Upper lobe of right lung (tissue), 1 donor: ENCODE measurements around the gene EVI5. TPM values are rescaled to one million over a fixed set of nuclear protein-coding genes. Genes with fewer than 3 reads are reported as not detected.
"Not testable (repeated sequence)": the region's sequence is repeated elsewhere in the genome, so short reads cannot be mapped to it uniquely, and the experiment has no call there.

Experiments used
- ATAC-seq: fragments of 200-7000 bp; cut with Tn5 transposase; one replicate; pipeline ENCODE4 v1.9.1; 2020; ENCODE audit warnings: mild to moderate bottlenecking, moderate library complexity
- DNase-seq: peaks from one replicate; pipeline ENCODE4 v3.0.0-alpha.2; 2020
- H3K27ac ChIP-seq: fragments of 200-600 bp; one replicate; pipeline ENCODE4 v1.8.0; 2022
- H3K27me3 ChIP-seq: fragments of 200-600 bp; one replicate; pipeline ENCODE4 v1.8.0; 2022; ENCODE audit warnings: mild to moderate bottlenecking
- H3K36me3 ChIP-seq: fragments of 200-600 bp; one replicate; pipeline ENCODE4 v1.8.0; 2022
- H3K4me1 ChIP-seq: fragments of 200-600 bp; one replicate; pipeline ENCODE4 v1.8.0; 2022
- H3K4me3 ChIP-seq: fragments of 200-600 bp; one replicate; pipeline ENCODE4 v1.8.0; 2022; ENCODE audit warnings: mild to moderate bottlenecking
- H3K9me3 ChIP-seq: fragments of 200-600 bp; one replicate; pipeline ENCODE4 v1.8.0; 2022
- intact Hi-C: fragments of 100-400 bp; cut with DNase I; formaldehyde crosslinking; loops from one replicate; pipeline ENCODE4 v1.11.0; 2022
- total RNA-seq: library from RNA; stranded (reverse); fragmentation: NEBNext Ultra II Directional; extraction: Animal tissue kit (Norgen Biotek cat#: 25700); gene quantifications from one replicate; pipeline ENCODE4 v1.2.1, GENCODE V29; 2021
- TF ChIP-seq, protein P1 (sequence below): fragments of 200-600 bp; IDR thresholded peaks from one replicate; pipeline ENCODE4 v1.8.0; 2022; ENCODE audit warnings: antibody characterized with exemption
- donor health status: DM: no; HTN: yes; CAD: no; lungs with severe emphysema.

EVI5 gene
- total RNA-seq, 1 donor from 2014 or later: 43.7 TPM

DNA sequence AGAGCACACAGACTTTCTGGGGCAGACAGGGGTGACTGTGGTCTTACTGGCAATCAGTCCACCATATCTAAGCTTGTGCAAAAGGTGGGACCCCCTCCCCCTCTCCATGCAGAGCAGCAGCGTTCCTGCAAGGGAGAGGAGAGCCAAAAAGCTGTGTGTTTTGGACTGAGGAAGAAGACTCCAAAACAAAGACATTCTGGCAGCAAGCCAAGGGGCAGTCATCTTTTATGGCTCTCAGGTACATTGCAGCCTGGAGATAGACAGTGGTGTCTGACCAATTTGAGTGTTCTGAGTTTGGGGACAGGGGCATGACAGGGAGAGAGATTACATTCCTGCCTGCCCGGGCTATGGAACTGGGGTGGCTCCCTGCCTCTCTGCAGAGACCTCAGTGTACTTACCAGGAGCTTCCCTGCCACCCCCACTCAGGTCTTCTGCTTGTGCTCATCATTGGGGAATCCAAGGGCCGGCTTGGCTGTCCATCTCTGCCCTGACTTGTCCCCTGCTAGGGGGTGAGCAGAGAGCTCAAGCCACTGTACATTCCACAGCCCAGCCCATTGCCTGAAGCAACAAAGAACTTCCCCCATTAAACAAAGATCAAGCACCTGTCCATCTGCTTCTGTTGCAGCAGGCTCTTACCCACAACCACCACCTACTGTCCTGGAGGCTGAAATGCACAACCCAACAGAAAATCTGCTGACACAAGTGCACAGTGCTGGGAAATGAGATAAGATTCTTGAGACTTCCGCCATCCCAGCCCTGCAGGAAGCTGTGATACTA lies 131.1 kb downstream of the EVI5 start:
- ATAC-seq (no peak), DNase-seq (no peak)
- intact Hi-C loops: no loop called here
- H3K27ac ChIP-seq: no peak overlapping the region
- no peaks in the 10 kb centered on the region for H3K27me3 ChIP-seq
- peaks cover 6% of the 10 kb centered on the region for H3K36me3 ChIP-seq
- H3K4me1 ChIP-seq: no peaks in the 10 kb centered on the region
- TF ChIP-seq, protein P1, sequence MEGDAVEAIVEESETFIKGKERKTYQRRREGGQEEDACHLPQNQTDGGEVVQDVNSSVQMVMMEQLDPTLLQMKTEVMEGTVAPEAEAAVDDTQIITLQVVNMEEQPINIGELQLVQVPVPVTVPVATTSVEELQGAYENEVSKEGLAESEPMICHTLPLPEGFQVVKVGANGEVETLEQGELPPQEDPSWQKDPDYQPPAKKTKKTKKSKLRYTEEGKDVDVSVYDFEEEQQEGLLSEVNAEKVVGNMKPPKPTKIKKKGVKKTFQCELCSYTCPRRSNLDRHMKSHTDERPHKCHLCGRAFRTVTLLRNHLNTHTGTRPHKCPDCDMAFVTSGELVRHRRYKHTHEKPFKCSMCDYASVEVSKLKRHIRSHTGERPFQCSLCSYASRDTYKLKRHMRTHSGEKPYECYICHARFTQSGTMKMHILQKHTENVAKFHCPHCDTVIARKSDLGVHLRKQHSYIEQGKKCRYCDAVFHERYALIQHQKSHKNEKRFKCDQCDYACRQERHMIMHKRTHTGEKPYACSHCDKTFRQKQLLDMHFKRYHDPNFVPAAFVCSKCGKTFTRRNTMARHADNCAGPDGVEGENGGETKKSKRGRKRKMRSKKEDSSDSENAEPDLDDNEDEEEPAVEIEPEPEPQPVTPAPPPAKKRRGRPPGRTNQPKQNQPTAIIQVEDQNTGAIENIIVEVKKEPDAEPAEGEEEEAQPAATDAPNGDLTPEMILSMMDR: no peak
- peaks cover 21% of the 10 kb centered on the region for H3K9me3 ChIP-seq
- no peak overlapping the region for H3K4me3 ChIP-seq

- H3K36me3 ChIP-seq, intact Hi-C loops, DNase-seq, H3K9me3 ChIP-seq, ATAC-seq, H3K27ac ChIP-seq, H3K4me3 ChIP-seq, H3K27me3 ChIP-seq, H3K4me1 ChIP-seq: not testable (repeated sequence)
Observed at GRCh38 chr1:92640686-92641085, 144.2 kb downstream of the EVI5 start.

GRCh38 chr1:92638498-92638897 lies 146.4 kb downstream of the EVI5 start:
- TF ChIP-seq, protein P1: no peak
- H3K36me3 ChIP-seq: peaks cover 19% of the 10 kb centered on the region
- ATAC-seq (no peak), DNase-seq (no peak)
- no peaks in the 10 kb centered on the region for H3K9me3 ChIP-seq
- H3K27ac ChIP-seq: no peak overlapping the region
- no peak overlapping the region for H3K4me3 ChIP-seq
- H3K4me1 ChIP-seq: no peaks in the 10 kb centered on the region
- H3K27me3 ChIP-seq: no peaks in the 10 kb centered on the region
- intact Hi-C loops: no loop called here

GRCh38 chr1:92635203-92635602 lies 149.7 kb downstream of the EVI5 start:
- intact Hi-C loops, DNase-seq, H3K27ac ChIP-seq, H3K9me3 ChIP-seq, H3K4me3 ChIP-seq, H3K27me3 ChIP-seq, H3K4me1 ChIP-seq, ATAC-seq: not testable (repeated sequence)
- peaks cover 19% of the 10 kb centered on the region for H3K36me3 ChIP-seq

DNA sequence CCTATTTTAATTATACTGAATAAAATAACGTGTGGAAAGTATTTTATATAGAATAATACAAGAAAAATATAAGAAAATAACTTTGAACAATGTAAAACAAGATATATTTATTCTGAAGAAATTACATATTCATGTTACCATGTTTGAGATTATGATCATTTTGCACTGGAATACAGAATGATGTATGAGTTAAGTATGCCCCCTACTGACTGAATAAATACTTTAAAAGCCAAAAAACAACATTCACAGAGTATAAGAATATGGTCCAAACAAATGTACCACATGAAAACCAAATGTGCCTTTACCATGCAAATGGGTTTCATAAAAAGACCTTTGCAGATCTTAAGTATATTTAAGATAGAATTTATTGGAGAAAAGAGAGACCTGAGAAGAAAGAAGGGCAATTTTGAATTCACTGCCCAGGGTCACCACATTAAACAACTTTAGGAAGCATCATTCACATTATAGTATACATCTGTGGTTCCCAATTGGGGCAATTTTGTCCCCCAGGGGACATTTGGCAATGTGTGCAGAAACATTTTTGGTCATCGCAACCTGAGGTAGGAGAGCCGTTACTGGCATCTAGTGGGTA lies 161.6 kb downstream of the EVI5 start:
- Histone ChIP-seq H3K27me3 (no peaks in the 10 kb centered on the region), H3K36me3 (peaks cover 6% of the 10 kb centered on the region), H3K4me1 (no peaks in the 10 kb centered on the region), H3K9me3 (no peaks in the 10 kb centered on the region), H3K4me3 (no peak overlapping the region), H3K27ac (no peak overlapping the region)
- intact Hi-C loops: no loop called here
- no peak for ATAC-seq
- DNase-seq: no peak
- TF ChIP-seq, protein P1: peak; percentile 43

DNA sequence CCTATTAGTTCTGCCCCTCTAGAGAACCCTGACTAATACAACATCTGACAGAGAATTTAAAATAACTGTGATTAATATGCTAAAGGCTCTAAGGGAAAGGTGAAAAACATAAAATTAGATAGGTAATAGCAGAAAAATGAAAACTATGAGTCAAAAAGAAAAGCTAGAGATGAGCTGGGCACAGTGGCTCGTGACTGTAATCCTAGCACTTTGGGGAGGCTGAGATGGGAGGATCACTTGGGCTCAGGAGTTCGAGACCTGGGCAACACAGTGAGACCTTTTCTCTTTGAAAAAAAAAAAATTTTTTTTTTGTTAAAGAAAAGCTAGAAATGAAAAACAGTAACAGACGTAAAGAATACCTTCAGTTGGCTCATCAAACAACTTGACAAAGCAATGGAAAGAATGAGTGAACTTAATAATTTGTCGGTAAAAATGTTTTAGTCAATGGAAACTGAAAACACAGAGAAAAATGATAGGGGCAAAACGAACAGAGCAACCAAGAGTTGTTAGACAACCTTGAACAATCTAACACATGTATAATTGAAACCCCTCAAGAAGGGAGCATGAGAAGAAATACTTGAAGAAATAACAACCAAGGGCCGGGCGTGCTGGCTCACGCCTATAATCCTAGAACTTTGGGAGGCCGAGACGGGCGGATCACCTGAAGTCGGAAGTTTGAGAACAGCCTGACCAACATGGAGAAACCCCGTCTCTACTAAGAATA lies 165.3 kb downstream of the EVI5 start:
- Histone ChIP-seq H3K27ac (no peak overlapping the region), H3K4me1 (no peaks in the 10 kb centered on the region), H3K4me3 (no peak overlapping the region), H3K9me3 (no peaks in the 10 kb centered on the region), H3K36me3 (peaks cover 18% of the 10 kb centered on the region), H3K27me3 (no peaks in the 10 kb centered on the region)
- no peak for DNase-seq
- intact Hi-C loops: no loop called here
- TF ChIP-seq, protein P1: no peak
- no peak for ATAC-seq
